Parathyroid adenoma (tissue), 2 donors: ENCODE data around the gene FOXN3.

ENCODE experiments used
- H2AFZ ChIP-seq: fragments of 300-600 bp; sonication (generic); one replicate; pipeline ENCODE4 v1.7.0; 2017; ENCODE audit warnings: antibody characterized with exemption, mild to moderate bottlenecking
- H3K27ac ChIP-seq: fragments of 300-600 bp; sonication (generic); one replicate; pipeline ENCODE4 v1.7.0; 2017
- H3K27me3 ChIP-seq: fragments of 300-600 bp; sonication (generic); one replicate; pipeline ENCODE4 v1.7.0; 2017; ENCODE audit warnings: low read length; ENCODE audit not compliant: control insufficient read depth, insufficient read depth
- H3K36me3 ChIP-seq: fragments of 300-600 bp; sonication (generic); one replicate; pipeline ENCODE4 v1.7.0; 2017; ENCODE audit warnings: low read length; ENCODE audit not compliant: control insufficient read depth, insufficient read depth
- H3K4me1 ChIP-seq: fragments of 300-600 bp; sonication (generic); one replicate; pipeline ENCODE4 v1.7.0; 2017; ENCODE audit warnings: control low read depth
- H3K4me2 ChIP-seq: fragments of 300-600 bp; sonication (generic); one replicate; pipeline ENCODE4 v1.7.0; 2017; ENCODE audit warnings: low read length
- H3K4me3 ChIP-seq: fragments of 300-600 bp; sonication (generic); one replicate; pipeline ENCODE4 v1.7.0; 2017; ENCODE audit warnings: low read depth, low read length
- H3K79me2 ChIP-seq: fragments of 300-600 bp; sonication (generic); one replicate; pipeline ENCODE4 v1.7.0; 2017; ENCODE audit warnings: control low read depth
- H3K9ac ChIP-seq: fragments of 300-600 bp; sonication (generic); one replicate; pipeline ENCODE4 v1.7.0; 2017; ENCODE audit warnings: mild to moderate bottlenecking
- H3K9me3 ChIP-seq: fragments of 300-600 bp; sonication (generic); one replicate; pipeline ENCODE4 v1.7.0; 2017; ENCODE audit warnings: low read length; ENCODE audit not compliant: control insufficient read depth
- TF ChIP-seq, protein P1 (sequence below): fragments of 300-600 bp; sonication (generic); IDR thresholded peaks from one replicate; pipeline ENCODE4 v1.7.0; 2017; ENCODE audit warnings: antibody characterized with exemption, mild to moderate bottlenecking
- donor health status: primary hyperparathyroidism.

FOXN3 gene

DNA sequence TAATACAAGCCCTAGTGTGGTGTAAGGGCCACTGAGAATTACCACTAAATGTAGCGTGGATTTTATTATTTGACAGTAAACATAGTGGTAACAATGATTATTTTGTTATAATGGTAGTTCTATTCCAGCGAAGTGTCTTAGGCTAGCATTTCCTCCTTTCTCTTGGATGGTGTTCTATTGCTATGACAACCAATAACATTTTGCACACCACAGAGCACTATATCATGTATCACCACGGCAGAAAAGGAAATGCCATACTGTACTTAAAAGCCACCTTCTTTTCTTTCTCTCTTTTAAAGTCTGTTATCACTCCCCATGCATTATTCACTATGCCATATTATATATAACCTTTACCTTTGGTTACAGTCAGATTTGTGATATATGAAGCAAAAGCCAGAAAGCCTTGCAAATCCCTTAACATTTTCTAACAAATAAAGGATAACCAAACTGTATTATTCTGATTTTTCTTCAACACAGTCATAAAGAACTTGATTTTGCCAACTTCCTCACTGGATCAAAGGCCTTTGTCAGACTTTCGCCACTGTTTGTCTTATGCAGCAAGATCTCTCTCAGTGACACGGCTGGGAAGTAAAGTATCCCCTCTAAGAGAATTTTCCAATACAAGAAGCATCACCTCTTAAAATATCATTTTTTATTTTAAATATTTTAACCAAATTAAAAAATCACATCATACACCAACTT, 195.8 kb downstream of the FOXN3 start:
- TF ChIP-seq, protein P1, sequence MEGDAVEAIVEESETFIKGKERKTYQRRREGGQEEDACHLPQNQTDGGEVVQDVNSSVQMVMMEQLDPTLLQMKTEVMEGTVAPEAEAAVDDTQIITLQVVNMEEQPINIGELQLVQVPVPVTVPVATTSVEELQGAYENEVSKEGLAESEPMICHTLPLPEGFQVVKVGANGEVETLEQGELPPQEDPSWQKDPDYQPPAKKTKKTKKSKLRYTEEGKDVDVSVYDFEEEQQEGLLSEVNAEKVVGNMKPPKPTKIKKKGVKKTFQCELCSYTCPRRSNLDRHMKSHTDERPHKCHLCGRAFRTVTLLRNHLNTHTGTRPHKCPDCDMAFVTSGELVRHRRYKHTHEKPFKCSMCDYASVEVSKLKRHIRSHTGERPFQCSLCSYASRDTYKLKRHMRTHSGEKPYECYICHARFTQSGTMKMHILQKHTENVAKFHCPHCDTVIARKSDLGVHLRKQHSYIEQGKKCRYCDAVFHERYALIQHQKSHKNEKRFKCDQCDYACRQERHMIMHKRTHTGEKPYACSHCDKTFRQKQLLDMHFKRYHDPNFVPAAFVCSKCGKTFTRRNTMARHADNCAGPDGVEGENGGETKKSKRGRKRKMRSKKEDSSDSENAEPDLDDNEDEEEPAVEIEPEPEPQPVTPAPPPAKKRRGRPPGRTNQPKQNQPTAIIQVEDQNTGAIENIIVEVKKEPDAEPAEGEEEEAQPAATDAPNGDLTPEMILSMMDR = no peak
- Histone ChIP-seq H3K4me2 (no peak overlapping the region), H2AFZ (no peak overlapping the region), H3K4me3 (no peak overlapping the region), H3K27me3 (no peaks in the 10 kb centered on the region), H3K4me1 (peaks cover 2% of the 10 kb centered on the region), H3K27ac (no peak overlapping the region), H3K9me3 (no peaks in the 10 kb centered on the region), H3K79me2 (peaks cover 3% of the 10 kb centered on the region), H3K36me3 (no peaks in the 10 kb centered on the region), H3K9ac (no peak overlapping the region)

DNA sequence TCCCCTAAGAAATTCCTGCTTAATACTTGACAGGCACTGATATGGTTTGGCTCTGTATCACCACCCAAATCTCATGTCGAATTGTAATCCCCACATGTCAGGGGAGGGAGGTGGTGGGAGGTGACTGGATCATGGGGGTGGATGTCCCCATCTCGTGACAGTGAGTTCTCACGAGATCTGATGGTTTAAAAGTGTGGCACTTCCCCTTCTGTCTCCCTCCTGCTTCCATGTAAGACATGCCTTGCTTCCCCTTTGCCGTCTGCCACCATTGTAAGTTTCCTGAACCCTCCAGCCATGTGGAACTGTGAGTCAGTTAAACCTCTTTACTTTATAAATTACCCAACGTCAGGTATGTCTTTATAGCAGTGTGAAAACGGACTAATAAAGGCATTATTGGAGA, 198.0 kb downstream of the FOXN3 start:
- Histone ChIP-seq H3K27ac (no peak overlapping the region), H3K79me2 (peaks cover 3% of the 10 kb centered on the region), H3K9me3 (no peaks in the 10 kb centered on the region), H3K4me1 (peaks cover 18% of the 10 kb centered on the region), H3K4me2 (no peak overlapping the region), H3K36me3 (no peaks in the 10 kb centered on the region), H3K4me3 (no peak overlapping the region), H3K9ac (no peak overlapping the region), H3K27me3 (no peaks in the 10 kb centered on the region), H2AFZ (no peak overlapping the region)
- TF ChIP-seq, protein P1 = no peak

DNA sequence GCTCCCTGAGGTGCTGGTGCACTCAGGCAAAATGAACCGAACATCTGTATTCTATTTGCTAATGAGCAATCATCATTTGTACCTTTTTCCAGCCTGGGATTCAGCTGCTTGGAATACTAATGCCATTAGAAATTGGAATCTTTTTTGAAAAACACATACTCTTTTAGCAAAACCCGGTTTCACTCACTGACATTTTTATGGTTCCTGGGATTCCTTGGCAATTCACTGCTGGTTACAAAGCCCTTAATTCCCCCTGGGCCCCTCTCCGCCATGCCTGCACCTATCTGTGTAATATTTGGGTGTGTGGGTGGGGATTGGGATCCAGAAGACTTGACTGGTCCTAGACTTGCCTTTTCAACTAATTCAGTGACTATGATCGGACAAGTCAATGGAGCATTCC, 199.1 kb downstream of the FOXN3 start:
- TF ChIP-seq, protein P1 = no peak
- Histone ChIP-seq H3K27me3 (no peaks in the 10 kb centered on the region), H3K4me1 (peaks cover 24% of the 10 kb centered on the region)

DNA sequence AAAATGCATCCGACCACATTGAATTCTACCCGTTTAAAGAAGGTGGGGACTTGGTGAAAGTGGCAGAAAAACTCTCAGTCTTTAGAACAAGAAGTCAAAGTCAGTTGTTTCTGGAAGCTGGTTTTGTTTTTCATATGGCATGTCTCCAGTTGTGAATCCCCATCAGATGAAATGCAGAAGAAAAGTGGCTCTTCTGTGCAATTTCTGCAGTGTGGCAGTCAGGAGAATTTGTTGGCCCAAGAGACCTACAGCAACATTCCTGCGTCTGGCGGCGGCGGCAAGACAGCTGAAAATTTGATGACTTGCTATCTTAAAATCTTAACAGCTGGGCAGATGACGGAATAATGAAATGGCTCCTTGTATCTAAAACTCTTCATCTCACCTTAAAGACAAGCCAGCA, 201.5 kb downstream of the FOXN3 start:
- no peaks in the 10 kb centered on the region for H3K27me3 ChIP-seq
- TF ChIP-seq, protein P1 = no peak
- H3K4me2 ChIP-seq = peak overlapping the region; percentile 60
- H3K27ac ChIP-seq = peak overlapping the region; percentile 70
- H3K4me1 ChIP-seq = peaks cover 24% of the 10 kb centered on the region
- no peaks in the 10 kb centered on the region for H3K36me3 ChIP-seq
- no peaks in the 10 kb centered on the region for H3K9me3 ChIP-seq
- H3K9ac ChIP-seq = no peak overlapping the region
- no peak overlapping the region for H3K4me3 ChIP-seq
- H3K79me2 ChIP-seq = peaks cover 18% of the 10 kb centered on the region
- H2AFZ ChIP-seq = no peak overlapping the region

More for the DNA sequence above, 199.1 kb downstream of the FOXN3 start:
- H3K9me3 ChIP-seq = no peaks in the 10 kb centered on the region
- no peak overlapping the region for H3K27ac ChIP-seq
- no peak overlapping the region for H3K4me2 ChIP-seq
- peaks cover 12% of the 10 kb centered on the region for H3K79me2 ChIP-seq
- no peak overlapping the region for H3K4me3 ChIP-seq
- H3K9ac ChIP-seq = no peak overlapping the region
- no peaks in the 10 kb centered on the region for H3K36me3 ChIP-seq
- no peak overlapping the region for H2AFZ ChIP-seq

DNA sequence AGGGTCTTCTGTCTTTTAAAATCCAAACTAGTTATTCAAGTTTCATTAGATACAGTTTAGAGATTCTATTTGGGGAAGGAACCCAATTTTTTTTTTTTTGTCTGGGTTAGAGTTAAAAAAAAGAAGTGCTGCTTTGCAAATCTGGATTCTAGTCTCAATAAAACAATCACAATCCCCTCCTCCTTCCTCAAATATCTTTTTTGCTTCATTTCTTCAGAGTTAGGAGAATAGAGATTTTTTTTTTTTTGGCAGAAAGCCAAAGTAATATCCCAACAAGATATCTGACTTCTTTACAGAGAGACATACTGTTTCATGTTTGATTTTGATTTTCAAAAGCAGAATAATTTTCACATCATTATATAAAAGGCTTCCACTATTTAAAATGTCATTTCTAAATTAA, 201.9 kb downstream of the FOXN3 start:
- no peak overlapping the region for H3K4me3 ChIP-seq

More for the DNA sequence above, 201.9 kb downstream of the FOXN3 start:
- Histone ChIP-seq H3K27ac (peak overlapping the region; percentile 70), H3K79me2 (peaks cover 19% of the 10 kb centered on the region), H3K9ac (no peak overlapping the region), H2AFZ (no peak overlapping the region), H3K4me1 (peaks cover 24% of the 10 kb centered on the region), H3K4me2 (peak overlapping the region; percentile 60), H3K36me3 (no peaks in the 10 kb centered on the region), H3K27me3 (no peaks in the 10 kb centered on the region), H3K9me3 (no peaks in the 10 kb centered on the region)
- TF ChIP-seq, protein P1 = no peak
